Measurements from ENCODE around the gene BTD.

- TF ChIP-seq TAF1 (conservative IDR thresholded peaks at IDR 0.05) (no peak), ATF3 (IDR thresholded peaks at IDR 0.05) (no peak), CTCF (IDR thresholded peaks at IDR 0.05; ENCODE audit: low read depth, low read length, missing input control) (no peak), REST (IDR thresholded peaks at IDR 0.05) (no peak), RAD21 (IDR thresholded peaks at IDR 0.05) (no peak), RXRA (IDR thresholded peaks at IDR 0.05) (no peak), SP1 (IDR thresholded peaks at IDR 0.05) (no peak), EGR1 (IDR thresholded peaks at IDR 0.05; ENCODE audit: low read depth in 2 of 2) (no peak), JUND (IDR thresholded peaks at IDR 0.05) (no peak), YY1 (IDR thresholded peaks at IDR 0.05) (no peak), GABPA (IDR thresholded peaks at IDR 0.05 in 1 of 2, conservative IDR thresholded peaks at IDR 0.05 in 1 of 2) (no peak), HNF4A (conservative IDR thresholded peaks at IDR 0.05) (no peak)
- TF ChIP-seq, protein P1, sequence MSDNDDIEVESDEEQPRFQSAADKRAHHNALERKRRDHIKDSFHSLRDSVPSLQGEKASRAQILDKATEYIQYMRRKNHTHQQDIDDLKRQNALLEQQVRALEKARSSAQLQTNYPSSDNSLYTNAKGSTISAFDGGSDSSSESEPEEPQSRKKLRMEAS (IDR thresholded peaks at IDR 0.05), result no peak
Observed at GRCh38 chr3:15651396-15651795, 49.9 kb downstream of the BTD start.

Data from liver (tissue), 3 donors.